ENCODE data around the gene CCT3.

DNA sequence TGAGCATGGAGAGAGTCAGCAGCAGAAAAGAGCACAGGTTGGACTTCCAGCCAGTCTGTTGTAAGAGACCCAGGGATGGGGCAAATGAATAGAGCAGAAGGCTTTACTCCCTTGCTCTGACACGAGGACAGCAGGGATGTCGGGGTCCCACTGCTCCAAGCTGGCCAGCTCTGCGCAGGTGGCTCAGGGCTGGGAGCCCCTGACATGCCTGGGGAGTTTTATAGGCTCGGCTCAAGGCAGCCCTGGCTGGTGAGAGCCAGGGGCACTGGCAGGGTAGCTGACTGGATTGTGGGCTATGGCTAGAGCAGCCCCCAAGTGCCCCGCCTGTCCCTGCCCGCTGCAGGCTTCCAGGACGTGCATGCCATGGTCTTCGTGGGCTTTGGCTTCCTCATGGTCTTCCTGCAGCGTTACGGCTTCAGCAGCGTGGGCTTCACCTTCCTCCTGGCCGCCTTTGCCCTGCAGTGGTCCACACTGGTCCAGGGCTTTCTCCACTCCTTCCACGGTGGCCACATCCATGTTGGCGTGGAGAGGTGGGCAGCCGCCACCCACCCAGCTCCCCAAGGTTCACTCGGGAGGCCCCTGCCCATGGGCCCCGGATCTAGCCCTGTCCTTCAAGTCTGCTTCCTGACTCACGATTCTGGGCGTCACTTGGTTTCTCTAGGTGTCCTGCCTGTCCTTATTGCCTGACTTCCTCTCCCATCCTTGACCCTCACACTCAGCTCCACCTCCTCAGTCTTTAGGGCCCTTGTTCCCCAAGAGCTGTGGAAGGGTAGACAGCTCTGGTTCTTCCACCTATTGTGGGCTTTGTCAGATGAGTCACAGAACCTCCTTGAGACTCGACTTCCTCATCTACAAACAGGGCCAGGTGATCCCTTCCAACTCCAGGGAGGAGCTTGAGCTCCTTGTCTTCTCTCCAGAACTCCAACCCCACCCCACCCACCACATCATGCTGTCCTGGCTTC, 39.1 kb upstream of the CCT3 start:
- TF ChIP-seq CTCF (IDR thresholded peaks at IDR 0.05) (no peak), POLR2A (IDR thresholded peaks at IDR 0.05) (no peak)

Data from vagina (tissue), 2 donors.